Lung (tissue), 12 donors: ENCODE measurements around the gene HMX1. TPM values are rescaled to one million over a fixed set of nuclear protein-coding genes. Genes with fewer than 3 reads are reported as not detected.

Experiments
- ATAC-seq: fragments of 200-7000 bp; cut with Tn5 transposase; one replicate; pipeline ENCODE4 v1.9.1; 2020; ENCODE audit warnings: moderate number of reproducible peaks; ENCODE audit not compliant: insufficient read depth, low FRiP score
- DNase-seq, 3 donors: peaks; one replicate each; pipeline ENCODE4 v3.0.0-alpha.2; 2013 to 2017
- H3K27ac ChIP-seq, 2 donors: one replicate each; pipeline ENCODE4 v1.5.1; 2013; ENCODE audit warnings: mild to moderate bottlenecking in 2 of 2, moderate library complexity in 2 of 2, control low read depth in 1 of 2, inconsistent platforms in 1 of 2, low read depth in 1 of 2, low read length in 1 of 2
- H3K27me3 ChIP-seq, 3 donors: one replicate each; pipeline ENCODE4 v1.5.1; 2013; ENCODE audit warnings: low read length in 2 of 3; ENCODE audit not compliant: control insufficient read depth in 3 of 3, insufficient read depth in 3 of 3
- H3K36me3 ChIP-seq, 4 donors: one replicate each; pipeline ENCODE4 v1.5.1; 2013; ENCODE audit warnings: low read length in 4 of 4, mild to moderate bottlenecking in 1 of 4, moderate library complexity in 1 of 4; ENCODE audit not compliant: control insufficient read depth in 4 of 4, insufficient read depth in 4 of 4
- H3K4me1 ChIP-seq, 5 donors: one replicate each; pipeline ENCODE4 v1.5.1; 2013; ENCODE audit warnings: low read length in 5 of 5, mild to moderate bottlenecking in 2 of 5, moderate library complexity in 1 of 5; ENCODE audit not compliant: control insufficient read depth in 5 of 5, insufficient read depth in 5 of 5
- H3K4me3 ChIP-seq: one replicate; pipeline ENCODE4 v1.5.1; 2013; ENCODE audit warnings: mild to moderate bottlenecking, control low read depth, moderate library complexity
- H3K9ac ChIP-seq, 2 donors: one replicate each; pipeline ENCODE4 v1.5.1; 2013; ENCODE audit warnings: low read length in 2 of 2, control low read depth in 1 of 2; ENCODE audit not compliant: insufficient read depth in 1 of 2
- H3K9me3 ChIP-seq, 4 donors: one replicate each; pipeline ENCODE4 v1.5.1; 2013; ENCODE audit warnings: low read length in 3 of 4, mild to moderate bottlenecking in 1 of 4, moderate library complexity in 1 of 4; ENCODE audit not compliant: control insufficient read depth in 4 of 4, insufficient read depth in 3 of 4
- CTCF ChIP-seq: IDR thresholded peaks from 2 replicates; pipeline ENCODE4 v1.5.1; 2012; ENCODE audit warnings: mild to moderate bottlenecking; ENCODE audit errors: control extremely low read depth, extremely low read depth
- WGBS, 2 donors: extraction: QIAGEN DNeasy Blood & Tissue Kit; methylation state at CpG; one replicate each; pipeline ENCODE4 v1.1.7; 2013; 5-methylcytosine and 5-hydroxymethylcytosine counted together
- polyA plus RNA-seq, 2 donors: library from polyadenylated mRNA; stranded (reverse); fragments of 200-250 nt; gene quantifications; one replicate each; pipeline ENCODE4 v1.2.1, GENCODE V29; 2013
- total RNA-seq, 2 donors: library from RNA; depleted of rRNA in 1 of 2; stranded (reverse); fragments of >200 nt in 1 of 2; gene quantifications; one replicate each; pipeline ENCODE4 v1.2.1, GENCODE V29; 2014 to 2021
- donor health status: control.
- donor health status: control.
- donor health status: Bipolar disorder and iron deficiency.
- donor health status: healthy.
- donor health status: DM: yes; HTN: yes; CAD: no.

The HMX1 gene
- total and polyA plus RNA-seq, 4 donors, result not detected

GRCh38 chr4:8896071-8896470 lies 24.4 kb upstream of the HMX1 start:
- Histone ChIP-seq H3K4me1 (no peaks in the 10 kb centered on the region), H3K27me3 (peaks cover 37 to 54% (median 41%) of the 10 kb centered on the region in 3 donors), H3K4me3 (no peak overlapping the region), H3K36me3 (no peaks in the 10 kb centered on the region), H3K9ac (no peak overlapping the region), H3K27ac (no peak overlapping the region), H3K9me3 (peaks cover 0 to 20% (median 3%) of the 10 kb centered on the region in 4 donors)
- TF ChIP-seq CTCF, result no peak
- no peak for ATAC-seq
- WGBS, 2 donors, result 77 to 78% methylated on average over 10 of the region's 10 CpGs
- no peak for DNase-seq

GRCh38 chr4:8895295-8895694 lies 23.7 kb upstream of the HMX1 start:
- Histone ChIP-seq H3K9me3 (peaks cover 0 to 16% (median 0%) of the 10 kb centered on the region in 4 donors), H3K27me3 (peaks cover 45 to 62% (median 46%) of the 10 kb centered on the region in 3 donors), H3K9ac (no peak overlapping the region), H3K36me3 (no peaks in the 10 kb centered on the region), H3K27ac (no peak overlapping the region), H3K4me1 (no peaks in the 10 kb centered on the region), H3K4me3 (no peak overlapping the region)
- ATAC-seq (no peak), DNase-seq (no peak)
- WGBS, 2 donors, result 69 to 73% methylated on average over 7 of the region's 7 CpGs
- TF ChIP-seq CTCF, result no peak

GRCh38 chr4:8894424-8894816 lies 22.8 kb upstream of the HMX1 start:
- Histone ChIP-seq H3K9ac (no peak overlapping the region), H3K36me3 (no peaks in the 10 kb centered on the region), H3K27me3 (peaks cover 48 to 71% (median 50%) of the 10 kb centered on the region in 3 donors), H3K4me3 (no peak overlapping the region), H3K27ac (no peak overlapping the region), H3K9me3 (peaks cover 0 to 13% (median 0%) of the 10 kb centered on the region in 4 donors), H3K4me1 (no peaks in the 10 kb centered on the region)
- ATAC-seq, result no peak
- no peak for TF ChIP-seq CTCF
- no peak for DNase-seq
- 6 to 8% methylated on average over 14 of the region's 14 CpGs for WGBS, 2 donors
